ENCODE data around the gene BCAN.

DNA sequence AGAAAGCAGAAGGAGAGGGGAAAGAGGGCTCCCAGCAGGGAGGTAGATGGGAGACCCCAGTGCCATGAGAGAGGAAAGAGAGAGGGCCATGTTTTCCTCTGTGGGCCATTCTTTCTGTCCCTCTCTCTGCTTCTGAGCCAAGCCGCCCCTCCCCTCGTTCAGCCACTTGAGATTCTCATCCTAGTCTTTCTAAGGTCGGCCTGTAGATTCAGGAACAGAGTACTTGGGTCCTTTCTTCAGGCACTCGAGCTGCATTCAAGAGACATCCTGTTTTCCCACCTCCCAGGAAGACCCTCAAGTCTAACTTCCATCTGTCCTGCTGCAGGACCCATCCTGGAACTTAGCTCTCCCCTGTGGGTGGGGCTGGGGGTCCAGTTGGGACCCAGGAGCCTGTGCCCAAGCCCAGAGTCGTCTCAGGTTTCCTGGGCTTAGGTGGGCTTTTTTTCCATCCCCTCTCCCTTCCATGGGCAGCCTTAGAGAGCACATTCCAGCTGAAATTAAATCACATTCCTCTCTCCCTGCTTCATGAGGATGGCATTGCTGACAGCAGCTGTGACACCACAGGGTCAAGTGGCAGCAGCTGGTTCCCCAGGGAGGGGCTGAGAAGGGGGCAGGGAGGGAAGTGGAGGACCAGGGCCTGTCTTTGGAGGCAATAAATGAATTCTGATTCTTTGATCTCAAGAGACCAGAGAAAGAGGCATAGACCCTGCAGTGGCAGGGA, 22.3 kb downstream of the BCAN start:
- TF ChIP-seq CTCF (IDR thresholded peaks at IDR 0.05) (no peak), POLR2A (IDR thresholded peaks at IDR 0.05) (no peak)

Measured in adrenal gland (tissue), 5 donors.